Activated naive CD4-positive, alpha-beta T cell treated with anti-CD3 and anti-CD28 coated beads, Interleukin-2, amount 50 U/mL, for 72 hours (primary cell): ENCODE measurements around the gene CYBC1. TPM values are rescaled to one million over a fixed set of nuclear protein-coding genes. Genes with fewer than 3 reads are reported as not detected.
"Not testable (repeated sequence)": the region's sequence is repeated elsewhere in the genome, so short reads cannot be mapped to it uniquely, and the experiment has no call there.

ENCODE experiments used
- ATAC-seq, 2 donors: fragments of 150-1000 bp; cut with Tn5 transposase; 2 replicates each; pipeline ENCODE4 v1.10.0; 2021; ENCODE audit warnings: mild to moderate bottlenecking in 2 of 2, moderate library complexity in 2 of 2
- DNase-seq, 2 donors: peaks; one replicate each; pipeline ENCODE4 v3.0.0; 2021 to 2022; ENCODE audit warnings: low spot score in 2 of 2
- H3K27ac Mint-ChIP-seq, 2 donors: one replicate each; pipeline ENCODE4 v1.8.0; 2022; ENCODE audit warnings: mild to moderate bottlenecking in 2 of 2, mixed read lengths in 2 of 2
- H3K36me3 Mint-ChIP-seq, 2 donors: one replicate each; pipeline ENCODE4 v1.8.0; 2022; ENCODE audit warnings: mixed read lengths in 2 of 2
- H3K9me3 Mint-ChIP-seq, 2 donors: one replicate each; pipeline ENCODE4 v1.8.0; 2022; ENCODE audit warnings: mixed read lengths in 2 of 2
- total RNA-seq, 2 donors: library from RNA; stranded (reverse); gene quantifications; one replicate each; pipeline ENCODE4 v1.2.3, GENCODE V29; 2022

The CYBC1 gene
- total RNA-seq, 2 donors from 2014 or later, result 205 to 401 TPM

- H3K9me3 Mint-ChIP-seq, result no peaks in the 10 kb centered on the region
- peak overlapping the region; percentile 70 to 95 for H3K27ac Mint-ChIP-seq
- no peak for DNase-seq
- ATAC-seq, result no peak
- H3K36me3 Mint-ChIP-seq, result peaks cover 4 to 7% of the 10 kb centered on the region in 2 donors
These were observed 35.9 kb upstream of the CYBC1 start for GRCh38 chr17:82486231-82487094.

- ATAC-seq (no peak), DNase-seq (no peak)
- Mint-ChIP-seq H3K36me3 (peaks cover 4 to 6% of the 10 kb centered on the region in 2 donors), H3K27ac (no peak overlapping the region), H3K9me3 (no peaks in the 10 kb centered on the region)
These were observed 33.3 kb upstream of the CYBC1 start for GRCh38 chr17:82483836-82484235.

GRCh38 chr17:82483204-82483660, 32.7 kb upstream of the CYBC1 start:
- no peaks in the 10 kb centered on the region for H3K9me3 Mint-ChIP-seq
- peak overlapping the region in 1 of 2 donors; percentile 17 for H3K27ac Mint-ChIP-seq
- H3K36me3 Mint-ChIP-seq, result peaks cover under 1 to 4% of the 10 kb centered on the region in 2 donors
- no peak for DNase-seq
- ATAC-seq, result no peak

GRCh38 chr17:82480318-82480717, 29.8 kb upstream of the CYBC1 start:
- no peak for DNase-seq
- Mint-ChIP-seq H3K36me3 (peaks cover 0 to 4% of the 10 kb centered on the region in 2 donors), H3K27ac (peak overlapping the region in 1 of 2 donors; percentile 44), H3K9me3 (no peaks in the 10 kb centered on the region)
- ATAC-seq, result no peak

- DNase-seq, result no peak
- no peaks in the 10 kb centered on the region for H3K9me3 Mint-ChIP-seq
- H3K36me3 Mint-ChIP-seq, result no peaks in the 10 kb centered on the region
- no peak for ATAC-seq
- peak overlapping the region; percentile 17 to 95 for H3K27ac Mint-ChIP-seq
These were observed 29.1 kb upstream of the CYBC1 start for GRCh38 chr17:82479602-82480001.

GRCh38 chr17:82477934-82478333, 27.4 kb upstream of the CYBC1 start:
- H3K27ac Mint-ChIP-seq, result peak overlapping the region in 1 of 2 donors; percentile 68
- no peaks in the 10 kb centered on the region for H3K9me3 Mint-ChIP-seq
- peak in 1 of 2 donors; percentile 28 for ATAC-seq
- DNase-seq, result no peak
- H3K36me3 Mint-ChIP-seq, result no peaks in the 10 kb centered on the region

- Mint-ChIP-seq H3K36me3 (peaks cover 0 to 8% of the 10 kb centered on the region in 2 donors), H3K27ac (no peak overlapping the region), H3K9me3 (no peaks in the 10 kb centered on the region)
- ATAC-seq, result no peak
- DNase-seq, result no peak
These were observed 24.9 kb upstream of the CYBC1 start for GRCh38 chr17:82475458-82475857.

GRCh38 chr17:82474223-82475010, 23.9 kb upstream of the CYBC1 start:
- no peaks in the 10 kb centered on the region for H3K9me3 Mint-ChIP-seq
- peaks cover 0 to 16% of the 10 kb centered on the region in 2 donors for H3K36me3 Mint-ChIP-seq
- DNase-seq (no peak), ATAC-seq (no peak)
- H3K27ac Mint-ChIP-seq, result no peak overlapping the region

GRCh38 chr17:82470065-82470464, 19.5 kb upstream of the CYBC1 start:
- no peak overlapping the region for H3K27ac Mint-ChIP-seq
- no peak for DNase-seq
- H3K9me3 Mint-ChIP-seq, result no peaks in the 10 kb centered on the region
- H3K36me3 Mint-ChIP-seq, result peaks cover 8 to 30% of the 10 kb centered on the region in 2 donors
- no peak for ATAC-seq

GRCh38 chr17:82468692-82469091, 18.1 kb upstream of the CYBC1 start:
- DNase-seq (no peak), ATAC-seq (no peak)
- H3K36me3 Mint-ChIP-seq, result peaks cover 12 to 41% of the 10 kb centered on the region in 2 donors
- H3K9me3 Mint-ChIP-seq, result no peaks in the 10 kb centered on the region
- H3K27ac Mint-ChIP-seq, result peak overlapping the region in 1 of 2 donors; percentile 55

- DNase-seq, result no peak
- Mint-ChIP-seq H3K27ac (peak overlapping the region in 1 of 2 donors; percentile 84), H3K9me3 (no peaks in the 10 kb centered on the region), H3K36me3 (peaks cover 12 to 45% of the 10 kb centered on the region in 2 donors)
- ATAC-seq, result peak; percentile 23 to 43
These were observed 14.6 kb upstream of the CYBC1 start for GRCh38 chr17:82465023-82465603.

GRCh38 chr17:82464567-82464929, 14.0 kb upstream of the CYBC1 start:
- Mint-ChIP-seq H3K9me3 (no peaks in the 10 kb centered on the region), H3K27ac (peak overlapping the region in 1 of 2 donors; percentile 84), H3K36me3 (peaks cover 12 to 47% of the 10 kb centered on the region in 2 donors)
- DNase-seq (no peak), ATAC-seq (no peak)

GRCh38 chr17:82463925-82464566, 13.5 kb upstream of the CYBC1 start:
- Mint-ChIP-seq H3K36me3 (peaks cover 15 to 47% of the 10 kb centered on the region in 2 donors), H3K9me3 (no peaks in the 10 kb centered on the region), H3K27ac (peak overlapping the region in 1 of 2 donors; percentile 78)
- DNase-seq (no peak), ATAC-seq (no peak)

GRCh38 chr17:82463391-82463790, 12.8 kb upstream of the CYBC1 start:
- peaks cover 11 to 42% of the 10 kb centered on the region in 2 donors for H3K36me3 Mint-ChIP-seq
- ATAC-seq (no peak), DNase-seq (no peak)
- H3K27ac Mint-ChIP-seq, result peak overlapping the region in 1 of 2 donors; percentile 78
- no peaks in the 10 kb centered on the region for H3K9me3 Mint-ChIP-seq

GRCh38 chr17:82461827-82462524, 11.4 kb upstream of the CYBC1 start:
- no peak for ATAC-seq
- Mint-ChIP-seq H3K36me3 (peaks cover 15 to 50% of the 10 kb centered on the region in 2 donors), H3K9me3 (no peaks in the 10 kb centered on the region), H3K27ac (peak overlapping the region; percentile 42 to 78)
- DNase-seq, result no peak

- DNase-seq, result not testable (repeated sequence)
These were observed 9.4 kb upstream of the CYBC1 start for GRCh38 chr17:82459936-82460335.

More at GRCh38 chr17:82459936-82460335, 9.4 kb upstream of the CYBC1 start:
- not testable (repeated sequence) for H3K27ac Mint-ChIP-seq, H3K9me3 Mint-ChIP-seq, ATAC-seq
- peaks cover 15 to 50% of the 10 kb centered on the region in 2 donors for H3K36me3 Mint-ChIP-seq
